Measurements from ENCODE around the gene IFIH1. TPM values are rescaled to one million over a fixed set of nuclear protein-coding genes. Genes with fewer than 3 reads are reported as not detected.
A peak's percentile ranks its signal among the peaks of the same experiment; 100 is the strongest.

IFIH1 gene
- polyA plus RNA-seq, 1 of the 3 experiments (the other 2 are of a cell fraction): 1.0 TPM

DNA sequence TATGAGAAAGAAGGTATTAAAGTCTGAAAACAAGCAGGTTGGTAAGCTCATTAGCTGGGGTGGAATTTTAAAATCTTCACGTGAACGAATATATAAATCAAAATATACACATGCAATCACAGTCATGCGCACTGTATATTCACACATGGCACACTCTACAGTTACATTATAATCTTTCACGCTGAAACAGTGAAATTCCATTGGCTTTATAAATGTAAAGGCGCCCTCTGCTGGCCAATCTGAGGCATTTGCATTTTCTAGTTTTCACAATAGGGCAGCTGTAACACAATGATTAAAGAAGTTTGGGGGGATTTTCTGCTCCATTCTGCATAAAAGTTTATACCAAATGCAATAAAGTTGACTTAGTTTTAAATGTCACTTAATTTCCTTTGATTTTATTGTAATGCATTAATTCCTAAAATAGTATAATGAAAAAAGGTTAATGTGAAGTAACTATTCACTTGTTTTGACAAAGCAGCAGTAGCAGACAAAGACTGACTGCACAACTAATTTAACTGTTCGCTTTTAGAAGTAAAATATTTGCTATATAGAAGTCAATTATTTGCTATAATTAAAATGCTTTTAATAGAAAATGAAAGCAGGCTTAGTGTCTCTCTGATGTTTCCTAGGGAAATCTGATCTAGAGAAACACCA is 17.2 kb downstream of the IFIH1 start (continued):
- TF ChIP-seq POLR2AphosphoS5 (IDR thresholded peaks at IDR 0.05; ENCODE audit: low read depth, low read length) (no peak), NRF1 (IDR thresholded peaks at IDR 0.05; ENCODE audit: low read depth, low read length) (peak; percentile 55), SIN3A (IDR thresholded peaks at IDR 0.05; ENCODE audit: borderline replicate concordance, low read depth, low read length) (no peak), RXRA (IDR thresholded peaks at IDR 0.05; ENCODE audit: borderline replicate concordance, low read depth) (no peak), JUND (IDR thresholded peaks at IDR 0.05) (no peak), FOXM1 (IDR thresholded peaks at IDR 0.05; ENCODE audit: low read depth) (no peak), TEAD4 (IDR thresholded peaks at IDR 0.05; ENCODE audit: borderline replicate concordance, insufficient read depth) (no peak), CHD2 (IDR thresholded peaks at IDR 0.05; ENCODE audit: low read length, partially characterized antibody) (no peak), GABPA (IDR thresholded peaks at IDR 0.05; ENCODE audit: low read depth) (no peak), MXI1 (IDR thresholded peaks at IDR 0.05; ENCODE audit: low read depth, low read length) (no peak), PBX3 (IDR thresholded peaks at IDR 0.05) (no peak)
- TF ChIP-seq, protein P1, sequence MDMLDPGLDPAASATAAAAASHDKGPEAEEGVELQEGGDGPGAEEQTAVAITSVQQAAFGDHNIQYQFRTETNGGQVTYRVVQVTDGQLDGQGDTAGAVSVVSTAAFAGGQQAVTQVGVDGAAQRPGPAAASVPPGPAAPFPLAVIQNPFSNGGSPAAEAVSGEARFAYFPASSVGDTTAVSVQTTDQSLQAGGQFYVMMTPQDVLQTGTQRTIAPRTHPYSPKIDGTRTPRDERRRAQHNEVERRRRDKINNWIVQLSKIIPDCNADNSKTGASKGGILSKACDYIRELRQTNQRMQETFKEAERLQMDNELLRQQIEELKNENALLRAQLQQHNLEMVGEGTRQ (IDR thresholded peaks at IDR 0.05; ENCODE audit: borderline replicate concordance, low read depth, low read length): no peak
- TF ChIP-seq, protein P2, sequence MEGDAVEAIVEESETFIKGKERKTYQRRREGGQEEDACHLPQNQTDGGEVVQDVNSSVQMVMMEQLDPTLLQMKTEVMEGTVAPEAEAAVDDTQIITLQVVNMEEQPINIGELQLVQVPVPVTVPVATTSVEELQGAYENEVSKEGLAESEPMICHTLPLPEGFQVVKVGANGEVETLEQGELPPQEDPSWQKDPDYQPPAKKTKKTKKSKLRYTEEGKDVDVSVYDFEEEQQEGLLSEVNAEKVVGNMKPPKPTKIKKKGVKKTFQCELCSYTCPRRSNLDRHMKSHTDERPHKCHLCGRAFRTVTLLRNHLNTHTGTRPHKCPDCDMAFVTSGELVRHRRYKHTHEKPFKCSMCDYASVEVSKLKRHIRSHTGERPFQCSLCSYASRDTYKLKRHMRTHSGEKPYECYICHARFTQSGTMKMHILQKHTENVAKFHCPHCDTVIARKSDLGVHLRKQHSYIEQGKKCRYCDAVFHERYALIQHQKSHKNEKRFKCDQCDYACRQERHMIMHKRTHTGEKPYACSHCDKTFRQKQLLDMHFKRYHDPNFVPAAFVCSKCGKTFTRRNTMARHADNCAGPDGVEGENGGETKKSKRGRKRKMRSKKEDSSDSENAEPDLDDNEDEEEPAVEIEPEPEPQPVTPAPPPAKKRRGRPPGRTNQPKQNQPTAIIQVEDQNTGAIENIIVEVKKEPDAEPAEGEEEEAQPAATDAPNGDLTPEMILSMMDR (IDR thresholded peaks at IDR 0.05): peak; percentile 95

- ChIA-PET CTCF (interaction anchor here (1.1 to 9.4 kb wide), 6 partner anchors 10 to 151 kb away, joined by 3 to 104 read pairs (median 4); no protein-coding TSS in a partner anchor), POLR2A (no interaction called here)
- no peak overlapping the region for H3K4me3 ChIP-seq (ENCODE audit: low read depth in 2 of 2, low read length in 1 of 2)
- H3K9me2 ChIP-seq: no peaks in the 10 kb centered on the region
- no peak overlapping the region for H3K4me2 ChIP-seq
- no peaks in the 10 kb centered on the region for H4K20me1 ChIP-seq (ENCODE audit: insufficient read depth)
- no peaks in the 10 kb centered on the region for H3K9me3 ChIP-seq
- H3K79me2 ChIP-seq (ENCODE audit: insufficient read depth): no peaks in the 10 kb centered on the region
- no peak overlapping the region for H3K9ac ChIP-seq
- no peak overlapping the region for H3K27ac ChIP-seq (ENCODE audit: low read depth in 2 of 2, low read length in 1 of 2)
- H3K4me1 ChIP-seq (ENCODE audit: control insufficient read depth in 1 of 2, insufficient read depth in 2 of 2, low read depth in 1 of 2, low read length in 1 of 2): no peaks in the 10 kb centered on the region; a peak in 1 of 4 replicates
- no peak for DNase-seq
- no peaks in the 10 kb centered on the region for H3K36me3 ChIP-seq (replicated peaks in 1 of 2; ENCODE audit: control insufficient read depth in 1 of 2, insufficient read depth in 2 of 2, low read length in 1 of 2)
- H3F3A ChIP-seq (replicated peaks; ENCODE audit: insufficient read depth): no peaks in the 10 kb centered on the region
- H2AFZ ChIP-seq (ENCODE audit: low read depth): no peak overlapping the region
- no peaks in the 10 kb centered on the region for H3K27me3 ChIP-seq (ENCODE audit: insufficient read depth)
- TF ChIP-seq EP300 (IDR thresholded peaks at IDR 0.05; ENCODE audit: borderline replicate concordance in 1 of 2, low read depth in 1 of 2, low read length in 1 of 2) (no peak), PBX3 (IDR thresholded peaks at IDR 0.05) (no peak), RXRA (IDR thresholded peaks at IDR 0.05; ENCODE audit: borderline replicate concordance, low read depth) (no peak), TAF1 (IDR thresholded peaks at IDR 0.05; ENCODE audit: borderline replicate concordance, low read depth, low read length) (no peak), POLR2AphosphoS5 (IDR thresholded peaks at IDR 0.05; ENCODE audit: low read depth, low read length) (no peak), FOXM1 (IDR thresholded peaks at IDR 0.05; ENCODE audit: low read depth) (no peak), EZH2phosphoT487 (IDR thresholded peaks at IDR 0.05; ENCODE audit: borderline replicate concordance, low read depth) (no peak), TEAD4 (IDR thresholded peaks at IDR 0.05; ENCODE audit: borderline replicate concordance, insufficient read depth) (no peak), RFX5 (IDR thresholded peaks at IDR 0.05; ENCODE audit: low read length) (no peak), FOSL2 (IDR thresholded peaks at IDR 0.05; ENCODE audit: borderline replicate concordance, low read depth) (no peak), CHD2 (IDR thresholded peaks at IDR 0.05; ENCODE audit: low read length, partially characterized antibody) (no peak), MEF2A (IDR thresholded peaks at IDR 0.05; ENCODE audit: borderline replicate concordance, low read depth) (no peak), TCF12 (IDR thresholded peaks at IDR 0.05) (no peak), YY1 (IDR thresholded peaks at IDR 0.05; ENCODE audit: low read depth) (no peak), RAD21 (IDR thresholded peaks at IDR 0.05; ENCODE audit: low read length) (no peak), NRF1 (IDR thresholded peaks at IDR 0.05; ENCODE audit: low read depth, low read length) (no peak), FOXJ3 (CRISPR knock-in tag; IDR thresholded peaks at IDR 0.05) (no peak)
- TF ChIP-seq, protein P1 (IDR thresholded peaks at IDR 0.05; ENCODE audit: borderline replicate concordance, low read depth, low read length): no peak
These were observed 18.2 kb downstream of the IFIH1 start for GRCh38 chr2:162300266-162300665.

Measured in SK-N-SH (cell line).